ENCODE measurements around the gene ZNF724.
"Not testable (repeated sequence)": the region's sequence is repeated elsewhere in the genome, so short reads cannot be mapped to it uniquely, and the experiment has no call there.

ZNF724 gene

GRCh38 chr19:23281663-23282276, 31.6 kb upstream of the ZNF724 start:
- Histone ChIP-seq H3K4me3 (no peak overlapping the region), H3K27ac (no peak overlapping the region)
- no peak for DNase-seq (ENCODE audit: low spot score)
- TF ChIP-seq CTCF (IDR thresholded peaks at IDR 0.05), result no peak

DNA sequence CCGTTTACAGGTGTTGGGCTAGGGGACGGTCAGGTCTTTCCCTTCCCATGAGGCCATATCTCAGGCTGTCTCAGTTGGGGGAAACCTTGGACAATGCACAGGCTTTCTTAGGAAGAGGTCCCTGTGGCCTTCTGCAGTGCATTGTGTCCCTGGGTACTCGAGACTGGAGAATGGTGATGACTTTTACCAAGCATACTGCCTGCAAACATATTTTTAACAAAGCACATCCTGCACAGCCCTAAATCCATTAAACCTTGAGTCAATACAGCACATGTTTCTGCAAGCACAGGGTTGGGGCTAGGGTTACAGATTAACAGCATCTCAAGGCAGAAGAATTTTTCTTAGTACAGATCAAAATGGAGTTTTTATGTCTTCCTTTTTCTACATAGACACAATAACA, 27.9 kb upstream of the ZNF724 start:
- not testable (repeated sequence) for H3K27ac ChIP-seq; H3K4me3 ChIP-seq; DNase-seq (ENCODE audit: low spot score)

GRCh38 chr19:23273590-23274412, 23.6 kb upstream of the ZNF724 start:
- DNase-seq (ENCODE audit: low spot score), result peak; percentile 94
- no peak for TF ChIP-seq CTCF (IDR thresholded peaks at IDR 0.05)
- Histone ChIP-seq H3K4me3 (peak overlapping the region; percentile 100), H3K27ac (peak overlapping the region; percentile 69 to 96)

DNA sequence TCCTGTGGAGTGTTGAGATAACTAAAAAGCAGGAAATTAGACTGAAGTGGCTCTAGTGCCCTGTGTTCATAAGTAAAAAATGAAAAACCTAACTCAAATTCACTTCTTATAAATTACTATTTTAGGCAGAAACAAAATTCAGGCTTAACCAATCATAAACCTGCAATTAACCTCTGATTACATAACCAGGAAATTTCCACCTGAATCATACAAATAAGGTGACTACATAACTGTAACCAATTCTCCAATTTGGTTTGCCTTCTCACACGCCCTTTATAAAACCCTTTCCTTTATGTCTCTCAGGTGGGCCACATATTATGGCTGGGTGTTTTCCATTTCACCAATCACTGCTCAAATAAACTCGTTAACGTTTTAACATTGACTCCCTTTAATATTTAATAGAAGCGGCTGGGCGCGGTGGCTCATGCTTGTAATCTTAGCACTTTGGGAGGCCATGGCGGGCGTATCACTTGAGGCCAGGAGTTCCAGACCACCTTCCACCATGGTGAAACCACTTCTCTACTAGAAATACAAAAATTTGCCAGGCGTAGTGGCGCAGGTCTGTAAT, 22.9 kb upstream of the ZNF724 start:
- no peak for DNase-seq (ENCODE audit: low spot score)
- no peak for TF ChIP-seq CTCF (IDR thresholded peaks at IDR 0.05)
- H3K27ac ChIP-seq, result peak overlapping the region; percentile 69 to 96

GRCh38 chr19:23263870-23264590, 13.8 kb upstream of the ZNF724 start:
- no peak for DNase-seq (ENCODE audit: low spot score)
- Histone ChIP-seq H3K27ac (no peak overlapping the region), H3K4me3 (no peak overlapping the region)
- no peak for TF ChIP-seq CTCF (IDR thresholded peaks at IDR 0.05)

More for the DNA sequence above, 22.9 kb upstream of the ZNF724 start:
- peak overlapping the region; percentile 100 for H3K4me3 ChIP-seq

GRCh38 chr19:23263396-23263795, 13.2 kb upstream of the ZNF724 start:
- Histone ChIP-seq H3K4me3 (no peak overlapping the region), H3K27ac (no peak overlapping the region)
- TF ChIP-seq CTCF (IDR thresholded peaks at IDR 0.05), result no peak
- DNase-seq (ENCODE audit: low spot score), result no peak

DNA sequence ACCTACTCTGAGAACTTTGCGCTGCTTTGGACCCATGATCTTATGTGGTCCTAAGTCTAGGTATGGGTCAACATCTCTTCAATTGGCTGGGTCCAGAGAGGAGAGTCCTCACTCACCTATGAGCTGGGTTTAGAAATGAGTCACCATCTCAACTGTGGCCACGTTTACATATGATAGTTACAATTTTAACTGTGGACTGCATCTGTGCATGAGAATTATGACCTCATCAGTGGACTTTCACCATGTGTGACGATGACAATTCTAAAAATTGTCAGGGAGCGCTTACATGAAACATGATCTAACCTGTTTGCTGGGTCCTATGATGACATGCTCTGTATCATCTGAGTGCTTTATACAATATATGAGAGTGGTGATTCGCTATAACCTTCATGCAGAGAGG, 12.7 kb upstream of the ZNF724 start:
- Histone ChIP-seq H3K27ac (no peak overlapping the region), H3K4me3 (no peak overlapping the region)
- DNase-seq (ENCODE audit: low spot score), result no peak
- no peak for TF ChIP-seq CTCF (IDR thresholded peaks at IDR 0.05)
